NCI-H1048 (cell line): ENCODE measurements around the gene EFNB2.

Experiments
- DNase-seq: peaks from one replicate; lab custom pipeline; 2025; lab: John Stamatoyannopoulos, UW

Gene EFNB2, protein sequence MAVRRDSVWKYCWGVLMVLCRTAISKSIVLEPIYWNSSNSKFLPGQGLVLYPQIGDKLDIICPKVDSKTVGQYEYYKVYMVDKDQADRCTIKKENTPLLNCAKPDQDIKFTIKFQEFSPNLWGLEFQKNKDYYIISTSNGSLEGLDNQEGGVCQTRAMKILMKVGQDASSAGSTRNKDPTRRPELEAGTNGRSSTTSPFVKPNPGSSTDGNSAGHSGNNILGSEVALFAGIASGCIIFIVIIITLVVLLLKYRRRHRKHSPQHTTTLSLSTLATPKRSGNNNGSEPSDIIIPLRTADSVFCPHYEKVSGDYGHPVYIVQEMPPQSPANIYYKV

DNA sequence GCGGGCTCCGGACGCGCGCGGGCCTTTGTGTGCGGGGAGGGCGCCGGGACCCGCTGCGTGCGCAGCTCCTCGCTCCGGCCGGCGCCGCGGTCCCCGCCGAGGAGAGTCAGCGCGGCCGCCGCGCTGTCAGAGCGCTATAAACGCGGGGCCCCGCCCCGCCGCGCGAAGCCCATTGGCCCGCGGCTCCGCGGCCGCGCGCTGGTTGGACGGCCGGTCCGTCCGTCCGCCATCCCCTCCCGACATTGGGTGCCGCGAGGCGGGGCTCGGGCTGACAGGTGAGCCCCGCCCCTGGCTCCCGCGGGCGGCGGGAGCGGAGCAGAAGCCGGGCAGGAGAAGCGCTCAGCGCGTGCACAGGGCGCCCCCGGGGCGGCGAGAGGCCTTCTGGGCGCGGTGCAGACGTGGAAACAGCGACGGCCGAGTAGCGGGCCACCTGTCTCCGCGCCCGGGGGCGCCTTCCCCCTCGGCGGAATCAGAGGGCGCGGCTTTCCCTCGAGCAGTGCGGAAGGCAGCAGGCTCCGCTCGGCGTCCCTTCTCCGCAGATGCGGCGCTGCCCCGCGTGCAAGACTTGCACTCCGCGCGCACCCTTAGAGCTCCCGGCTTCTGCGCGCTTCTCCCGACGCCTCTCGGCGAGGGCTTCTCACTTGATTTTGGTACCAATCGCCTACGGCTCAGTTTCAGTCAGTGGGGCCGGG is at the start of gene EFNB2:
EFNB2 (minus strand) TSS at position 111 of the 692 bp plus-strand sequence. CDS start 698 bp downstream, outside the sequence.
- peak; percentile 85 for DNase-seq

DNA sequence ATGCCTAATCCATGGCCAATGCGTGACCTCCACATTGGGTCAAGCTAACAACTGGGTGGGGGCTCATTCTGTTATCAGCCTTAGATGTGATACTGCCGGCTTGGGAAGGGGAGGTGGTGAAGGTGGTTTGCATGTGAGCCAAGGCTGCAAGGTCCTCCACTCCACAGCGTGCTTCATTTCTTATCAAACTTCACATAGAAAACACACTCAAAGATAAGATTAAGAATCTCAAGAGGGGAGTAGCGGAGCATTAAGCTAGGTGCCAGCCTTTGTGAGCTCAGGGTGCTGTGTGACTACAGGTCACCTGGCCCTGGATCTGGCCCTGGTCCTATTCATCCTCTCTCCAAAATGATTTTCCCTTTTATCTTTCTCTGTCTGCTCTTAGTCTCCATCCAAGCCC is 45.8 kb upstream of the EFNB2 start:
- no peak for DNase-seq

DNA sequence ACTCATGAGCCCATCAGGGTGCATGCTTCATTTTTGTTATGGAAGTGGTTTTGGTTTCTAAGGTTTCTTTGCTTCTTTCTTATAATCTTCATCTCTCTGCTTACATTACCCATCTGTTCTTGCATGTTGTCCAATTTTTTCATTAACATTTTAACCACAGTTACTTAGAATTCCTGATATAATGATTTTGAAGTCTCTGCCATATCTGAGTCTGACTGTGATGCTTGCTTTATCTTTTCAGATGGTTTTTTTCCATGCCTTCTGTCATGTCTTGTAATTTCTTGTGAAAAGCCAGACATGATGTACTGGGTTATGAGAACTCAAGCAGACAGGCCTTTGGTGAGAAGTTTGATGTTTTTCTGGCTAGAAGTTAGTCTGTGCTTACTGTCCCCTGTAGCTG is 40.4 kb upstream of the EFNB2 start:
- DNase-seq: no peak

DNA sequence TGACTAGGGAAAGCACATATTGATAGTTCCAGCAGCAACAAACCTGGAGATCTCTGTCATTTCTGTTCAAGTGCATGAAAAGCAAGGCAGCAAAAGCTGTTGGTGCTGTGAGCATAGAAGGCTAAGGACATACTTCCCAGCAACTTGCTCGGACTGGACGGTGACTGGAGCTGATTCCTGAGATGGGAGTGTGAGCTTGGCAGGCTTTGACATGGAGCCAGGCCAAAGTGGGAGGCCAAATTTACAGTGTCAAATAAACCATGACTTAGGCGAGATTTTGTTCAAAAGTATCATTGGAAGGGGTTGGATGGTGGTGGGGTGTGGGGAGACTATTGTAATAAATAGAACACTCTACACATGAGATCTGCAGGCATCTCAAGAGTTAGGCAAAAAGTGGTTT is 38.4 kb upstream of the EFNB2 start:
- DNase-seq: no peak

DNA sequence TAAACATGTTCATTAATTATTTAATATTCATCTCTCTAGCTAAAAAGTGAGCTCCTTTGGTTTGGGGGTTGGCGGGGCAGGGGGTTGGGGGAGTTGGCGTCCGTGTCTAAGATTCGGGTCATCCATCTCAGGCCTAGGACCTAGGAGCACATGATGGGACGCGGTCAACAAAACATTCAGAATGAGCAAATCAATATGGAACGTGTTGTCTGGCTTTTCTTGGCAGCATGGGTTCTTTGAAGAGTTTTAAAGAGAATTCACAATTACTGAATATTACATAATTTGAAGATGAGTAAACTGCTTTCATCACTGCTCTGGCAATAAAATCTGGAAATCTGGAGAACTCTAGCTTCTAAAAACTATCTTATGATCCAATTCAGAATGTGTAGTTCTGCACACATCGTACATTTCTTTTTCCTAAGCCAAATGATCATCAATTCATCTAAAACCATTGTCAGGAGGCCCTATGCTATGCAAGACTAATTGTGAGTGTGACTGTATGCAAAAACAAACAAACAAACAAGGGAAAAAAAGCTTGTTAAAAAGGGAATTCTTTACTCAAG is 37.9 kb upstream of the EFNB2 start:
- DNase-seq: no peak

DNA sequence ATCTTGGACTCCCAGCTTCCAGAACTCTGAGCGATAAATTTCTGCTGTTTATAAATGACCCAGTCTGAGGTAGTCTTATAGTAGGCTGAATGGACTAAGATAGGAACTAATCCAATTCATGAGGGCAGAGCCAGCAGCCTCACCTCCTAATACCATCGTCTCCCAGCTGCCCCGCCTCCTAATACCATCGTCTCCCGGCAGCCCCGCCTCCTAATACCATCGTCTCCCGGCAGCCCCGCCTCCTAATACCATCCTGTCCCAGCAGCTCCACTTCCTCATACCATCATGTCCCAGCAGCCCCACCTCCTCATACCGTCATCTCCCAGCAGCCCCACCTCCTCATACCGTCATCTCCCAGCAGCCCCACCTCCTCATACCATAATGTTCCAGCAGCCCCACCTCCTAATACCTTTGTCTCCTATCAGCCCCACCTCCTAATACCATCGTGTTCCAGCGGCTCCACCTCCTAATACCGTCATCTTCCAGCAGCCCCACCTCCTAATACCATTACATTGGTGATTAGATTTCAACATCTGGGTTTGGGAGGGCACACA is 34.9 kb upstream of the EFNB2 start:
- DNase-seq: peak; percentile 83

DNA sequence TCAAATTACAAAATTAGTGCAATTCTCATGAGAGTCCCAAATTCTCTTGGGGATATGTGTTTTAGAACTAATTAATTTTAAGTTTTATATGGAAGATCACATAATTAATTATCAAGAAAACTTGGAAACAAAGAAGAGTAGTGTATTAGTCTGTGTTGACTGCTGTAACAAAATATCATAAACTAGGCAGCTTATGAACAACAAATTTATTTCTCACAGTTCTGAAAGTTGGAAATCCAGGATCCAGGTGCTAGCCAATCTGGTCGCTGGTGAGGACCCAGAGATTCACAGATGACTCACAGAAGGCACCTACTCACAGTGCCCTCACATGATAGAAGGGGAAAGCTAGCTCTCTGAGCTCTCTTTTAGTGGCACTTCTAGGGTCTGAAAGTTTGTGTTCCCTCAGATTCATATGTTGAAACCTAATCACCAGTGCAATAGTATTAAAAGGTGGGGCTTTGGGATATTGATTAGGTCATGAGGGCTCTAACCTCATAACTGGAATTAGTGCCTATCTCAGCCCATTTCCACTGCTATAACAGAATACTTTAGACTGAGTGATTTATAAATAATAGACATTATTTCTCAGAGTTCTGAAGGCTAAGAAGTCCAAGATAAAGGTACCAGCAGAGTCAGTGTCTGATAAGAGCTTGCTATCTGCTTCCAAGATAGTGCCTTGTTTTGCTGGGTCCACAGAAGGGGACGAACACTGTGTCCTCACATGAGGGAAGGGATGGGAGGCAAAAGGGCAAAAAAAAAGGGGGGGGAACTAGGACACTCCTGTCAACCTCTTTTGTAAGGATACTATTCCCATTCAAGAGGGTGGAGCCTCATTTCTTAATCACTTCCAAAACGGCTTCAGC is 34.0 kb upstream of the EFNB2 start:
- DNase-seq: no peak

DNA sequence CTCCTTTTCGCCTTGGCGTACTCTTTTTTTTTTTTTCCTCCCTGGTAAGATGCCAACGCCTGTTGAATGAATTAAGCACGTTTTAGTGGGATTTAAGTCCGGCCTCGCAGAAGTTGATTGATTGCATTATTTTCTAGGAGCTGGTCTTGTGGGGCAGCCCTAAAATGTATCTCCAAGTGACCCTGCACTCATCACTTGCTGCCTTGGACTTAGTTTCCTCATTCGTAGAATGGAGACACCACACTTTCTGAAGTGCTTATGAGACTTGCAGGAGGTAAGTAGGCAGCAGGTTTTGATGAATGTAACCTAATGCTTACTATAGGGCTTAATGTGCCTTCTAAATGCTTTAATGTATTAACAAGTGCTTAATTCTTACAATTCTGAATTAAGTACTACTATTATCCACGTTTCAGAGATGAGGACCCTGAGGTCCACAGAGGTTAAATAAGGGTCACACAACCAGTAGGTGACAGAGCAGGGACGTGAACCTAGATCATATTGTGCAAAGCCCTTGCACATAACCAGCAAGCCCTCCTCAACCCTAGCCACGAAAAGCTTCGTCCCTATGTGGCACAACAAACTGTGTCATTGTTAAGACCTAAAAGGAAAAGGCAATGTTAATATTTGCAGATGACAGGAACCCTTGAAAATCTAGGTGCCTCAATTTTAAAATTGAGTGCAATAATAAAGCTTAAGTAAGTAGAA is 33.0 kb upstream of the EFNB2 start:
- DNase-seq: no peak

DNA sequence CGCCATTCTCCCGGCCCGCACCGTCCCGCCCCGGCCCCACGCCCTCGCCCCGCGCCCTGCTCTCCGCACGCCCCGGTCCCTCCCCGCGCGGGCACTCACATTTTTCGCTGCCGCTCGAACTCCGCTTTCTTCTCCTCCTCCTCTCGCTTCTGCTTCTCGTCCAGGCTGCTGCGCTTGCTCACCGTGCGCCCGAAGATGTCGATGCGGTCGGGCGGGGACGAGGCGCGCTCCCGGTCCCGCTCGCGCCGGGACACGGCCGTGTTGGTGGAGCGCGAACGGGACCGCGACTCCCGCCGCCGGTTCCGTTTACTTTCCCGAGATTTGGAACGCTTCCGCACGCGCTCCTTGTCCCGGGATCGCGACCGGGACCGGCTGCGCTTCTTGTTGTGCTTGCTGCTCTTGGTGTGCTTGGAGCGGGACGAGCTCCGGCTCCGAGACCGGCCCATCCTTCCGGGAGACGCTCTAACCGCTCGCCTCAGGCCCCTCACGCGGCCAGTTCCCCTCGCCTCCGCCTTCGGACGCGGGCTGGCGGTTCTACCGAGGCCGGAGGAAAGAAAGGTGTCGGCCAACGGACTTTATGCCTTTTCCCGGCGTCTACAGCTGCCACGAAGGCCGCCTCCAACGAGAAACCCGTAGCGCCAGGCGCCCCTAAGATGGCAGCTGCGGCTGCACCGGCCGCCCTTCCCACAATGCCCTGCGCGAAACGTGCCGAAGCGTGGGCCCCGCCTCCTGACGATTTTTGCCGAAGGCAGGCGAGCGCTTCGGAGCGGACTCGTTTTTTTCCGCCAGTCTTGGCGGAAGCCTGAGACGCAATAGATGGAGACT is 32.2 kb upstream of the EFNB2 start, which contains the start of gene ARGLU1:
ARGLU1 (minus strand) TSS at position 664 of the 825 bp plus-strand sequence; CDS start at position 446, 218 bp downstream.
- DNase-seq: peak; percentile 80

DNA sequence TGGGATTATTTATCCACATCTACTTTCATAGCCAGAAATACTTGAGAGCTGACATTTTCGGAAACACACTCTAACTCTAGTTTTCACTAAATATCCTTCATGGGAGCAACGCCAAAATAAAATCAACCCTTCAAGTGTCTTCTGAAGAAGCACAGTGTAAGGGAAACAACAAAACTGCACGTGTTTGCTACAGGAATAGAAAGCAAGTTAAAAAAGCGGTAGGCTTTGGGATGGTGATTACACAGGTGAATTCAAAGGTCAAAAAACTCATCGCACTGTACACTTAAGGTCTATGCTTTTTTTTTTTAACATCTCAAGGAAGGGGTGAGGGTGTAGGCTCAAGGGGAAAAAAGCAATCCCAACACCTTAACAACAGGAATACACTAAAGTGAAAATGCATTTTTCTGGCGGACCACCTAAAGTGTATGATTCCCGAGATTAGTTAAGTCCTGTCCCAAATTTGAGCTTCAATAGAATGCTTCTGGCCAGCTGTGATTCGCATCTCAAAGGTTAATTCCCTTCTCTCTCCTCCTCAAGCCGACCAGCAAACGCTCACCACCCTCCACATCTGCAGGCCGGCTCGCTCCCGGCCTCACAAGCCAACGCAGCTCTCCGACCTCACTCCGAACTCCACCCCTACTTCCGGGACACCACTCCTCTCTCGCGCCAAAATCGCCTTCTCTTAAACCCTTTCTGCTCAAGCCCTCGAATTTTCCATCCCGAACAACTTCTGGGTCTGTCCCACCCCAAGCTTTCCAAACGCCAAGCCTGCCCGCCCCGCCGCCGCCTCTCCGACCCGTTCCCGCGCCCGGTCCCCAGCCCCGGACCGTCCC is 31.4 kb upstream of the EFNB2 start:
- peak; percentile 15 for DNase-seq

DNA sequence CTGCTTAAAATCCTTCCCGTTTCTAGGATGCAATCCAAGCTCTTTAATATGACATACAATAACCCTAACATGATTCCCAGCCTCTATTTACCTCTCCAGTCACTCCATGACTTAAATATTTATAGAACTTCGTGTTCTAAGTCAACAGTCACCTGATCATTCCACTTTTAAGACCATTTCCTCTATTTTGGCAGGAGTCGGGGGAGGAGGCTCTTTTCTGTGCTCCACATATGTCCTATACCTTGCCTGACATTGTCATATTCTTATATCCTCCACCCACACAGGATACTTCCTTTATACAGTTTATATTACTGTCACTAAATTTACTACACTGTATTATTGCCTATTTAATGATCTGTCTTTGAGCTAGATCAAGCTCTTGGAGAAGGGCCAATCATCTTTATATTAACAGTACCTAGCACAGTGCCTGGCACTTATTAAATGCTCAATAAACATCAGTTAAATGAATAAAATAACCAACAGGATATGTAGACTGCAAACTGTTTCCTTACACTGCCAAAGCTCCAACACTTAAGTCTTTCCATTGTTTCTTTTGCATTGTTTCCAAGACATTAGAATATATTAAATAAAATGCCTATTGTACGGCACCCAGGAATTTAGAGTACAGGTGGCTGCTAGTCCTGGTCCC is 29.8 kb upstream of the EFNB2 start:
- DNase-seq: no peak

DNA sequence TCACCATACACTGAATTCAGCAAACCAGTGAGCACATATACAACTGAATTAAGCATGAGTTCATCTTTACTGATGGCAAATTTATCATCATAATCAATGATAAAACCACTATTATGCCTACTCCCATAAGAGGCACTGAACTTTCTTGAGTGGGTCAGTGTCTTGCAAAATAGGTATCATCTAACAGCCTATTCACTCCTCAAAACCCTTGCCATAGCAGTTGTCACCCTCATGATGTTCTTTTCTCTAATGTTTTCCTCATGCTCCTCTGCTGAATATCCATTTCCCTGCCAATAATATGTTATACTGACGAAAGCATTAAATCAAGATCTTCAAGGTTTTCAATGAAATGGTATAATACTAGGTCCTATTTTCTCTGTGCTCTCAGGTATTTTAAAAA is 26.8 kb upstream of the EFNB2 start:
- DNase-seq: no peak

DNA sequence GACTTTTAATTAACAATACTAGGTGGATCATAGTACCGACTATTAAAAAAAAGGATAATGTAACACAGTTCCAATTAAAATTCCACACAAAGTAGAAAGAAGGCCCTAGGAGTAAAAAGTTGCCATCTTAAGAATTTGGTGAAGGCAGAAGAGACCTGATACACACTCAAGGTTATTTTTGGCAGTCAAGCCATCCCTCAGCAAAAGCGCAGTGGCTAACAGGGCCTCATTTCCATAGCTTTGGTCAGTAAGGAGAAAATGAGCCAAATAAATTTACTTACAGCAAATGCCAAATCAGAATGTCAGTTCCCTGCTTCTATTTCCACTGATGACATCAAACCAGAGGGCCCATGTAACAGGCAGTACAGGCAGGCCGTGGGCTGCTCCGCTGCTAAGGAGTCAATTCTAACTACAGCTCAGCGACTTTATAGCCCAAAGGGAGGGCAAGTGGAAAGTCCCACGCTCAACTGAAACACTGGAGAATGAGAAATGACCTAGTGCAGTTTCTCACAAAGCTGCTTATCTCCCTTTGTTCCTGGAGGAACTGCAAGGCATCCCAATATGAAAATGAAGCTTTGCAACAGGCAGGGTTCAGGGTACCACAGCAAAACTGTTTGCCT is 26.2 kb upstream of the EFNB2 start:
- DNase-seq: no peak

DNA sequence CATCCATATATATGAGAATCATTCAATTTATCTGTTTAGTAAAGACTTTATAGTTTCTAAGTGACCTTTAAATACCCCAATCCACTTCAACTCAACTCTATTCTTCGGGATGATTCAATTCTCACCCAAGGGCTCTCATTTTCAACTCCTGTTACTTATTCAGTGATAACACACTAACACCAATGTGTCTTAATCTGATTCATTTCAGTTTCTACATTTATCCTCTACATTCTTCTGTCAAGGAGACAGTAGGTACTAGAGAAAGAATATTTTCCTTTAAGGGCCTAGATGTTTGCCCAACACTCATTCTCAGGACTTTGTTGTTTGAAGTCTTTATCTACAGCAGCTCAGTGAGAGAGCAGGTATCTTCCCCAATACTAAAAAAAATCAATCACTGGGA is 25.4 kb upstream of the EFNB2 start:
- DNase-seq: no peak

DNA sequence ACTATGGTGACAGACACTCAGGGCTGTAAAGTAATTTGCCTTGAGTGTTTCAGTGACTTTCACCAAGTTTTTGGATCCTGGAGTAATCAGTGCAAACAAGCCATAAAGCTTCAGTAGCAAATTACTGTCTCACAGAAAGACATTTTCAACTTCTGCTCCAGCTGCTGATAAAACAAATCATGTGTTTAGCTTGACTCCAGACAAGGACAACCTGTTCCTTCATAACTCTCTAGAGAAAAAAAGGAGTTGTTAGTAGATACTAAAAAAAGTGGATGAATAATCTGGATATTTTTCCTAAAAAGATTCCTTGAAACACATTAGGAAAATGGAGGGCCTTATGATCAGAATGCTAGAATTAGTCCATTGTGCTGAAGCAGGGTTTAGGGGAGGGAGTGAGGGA is 23.1 kb upstream of the EFNB2 start:
- DNase-seq: no peak

DNA sequence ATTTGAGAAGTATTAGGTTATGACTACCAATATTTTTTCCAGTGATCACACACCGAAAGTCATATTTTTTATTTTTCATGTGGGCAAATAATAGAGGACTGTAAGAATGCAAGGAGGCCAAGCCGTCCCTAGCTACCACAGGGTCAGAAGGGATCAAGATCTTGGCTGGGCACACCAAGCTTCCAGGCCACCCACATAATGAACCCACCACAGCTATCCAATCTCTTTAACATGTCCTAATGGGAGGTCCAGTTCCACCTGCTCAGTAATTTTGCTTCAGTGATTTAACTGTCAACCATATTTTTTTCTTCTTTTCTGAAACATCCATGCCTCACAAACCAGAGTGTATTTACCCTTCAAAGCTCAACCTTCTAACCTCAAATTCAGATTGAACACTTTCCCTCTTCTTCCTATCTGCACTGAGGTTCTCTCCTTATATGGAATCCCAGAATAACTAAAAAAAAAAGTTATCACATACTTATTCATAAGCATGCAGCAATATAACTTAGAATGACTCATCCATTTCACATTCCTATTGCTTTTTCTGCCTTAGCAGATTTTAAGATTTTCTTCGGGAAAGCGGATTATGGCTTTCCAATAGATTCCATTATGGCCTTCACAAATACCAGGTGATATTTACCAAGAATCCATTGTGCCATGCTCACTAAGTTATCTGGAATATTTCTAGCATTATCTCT is 20.3 kb upstream of the EFNB2 start:
- DNase-seq: no peak

DNA sequence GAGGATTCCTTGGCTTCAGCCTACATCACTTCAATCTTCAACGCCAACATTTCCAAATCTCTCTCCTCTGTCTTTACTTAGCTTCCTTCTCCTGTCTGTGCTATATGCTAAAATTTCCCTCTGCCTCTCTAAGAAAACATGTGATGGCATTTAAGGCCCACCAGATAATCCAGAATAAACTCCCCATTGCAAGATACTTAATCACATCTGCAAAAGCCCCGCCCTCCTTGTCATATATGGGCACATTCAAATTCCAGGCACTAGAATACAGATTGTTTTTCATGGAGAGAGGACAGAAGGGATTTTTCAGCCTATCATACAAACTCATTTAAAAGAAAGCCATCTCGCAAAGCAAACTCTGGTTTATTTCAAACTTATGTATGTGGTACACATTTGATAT is 16.3 kb upstream of the EFNB2 start:
- no peak for DNase-seq

DNA sequence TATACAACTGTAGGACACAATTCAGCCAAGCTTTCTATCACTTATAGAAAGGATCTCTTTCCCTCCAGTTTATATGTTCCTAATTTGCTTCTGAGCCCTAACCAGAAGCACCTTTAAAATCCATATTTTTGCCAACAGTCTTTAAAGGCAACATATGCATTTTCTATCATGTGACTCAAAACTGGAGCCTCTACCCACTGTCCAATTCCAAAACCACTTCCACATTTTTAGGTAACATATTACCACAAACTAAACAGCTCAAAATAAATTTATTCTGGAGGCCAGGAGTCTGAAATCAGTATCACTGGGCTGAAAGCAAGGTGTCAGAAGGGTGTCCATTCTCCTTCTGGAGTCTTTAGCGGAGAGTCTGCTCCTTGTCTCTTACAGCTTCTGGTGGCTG is 15.9 kb upstream of the EFNB2 start:
- no peak for DNase-seq
